ENCODE data around the gene ZFP90.

Gene ZFP90

GRCh38 chr16:68529931-68530701, 9.0 kb upstream of the ZFP90 start (continued):
- TF ChIP-seq, protein P1, sequence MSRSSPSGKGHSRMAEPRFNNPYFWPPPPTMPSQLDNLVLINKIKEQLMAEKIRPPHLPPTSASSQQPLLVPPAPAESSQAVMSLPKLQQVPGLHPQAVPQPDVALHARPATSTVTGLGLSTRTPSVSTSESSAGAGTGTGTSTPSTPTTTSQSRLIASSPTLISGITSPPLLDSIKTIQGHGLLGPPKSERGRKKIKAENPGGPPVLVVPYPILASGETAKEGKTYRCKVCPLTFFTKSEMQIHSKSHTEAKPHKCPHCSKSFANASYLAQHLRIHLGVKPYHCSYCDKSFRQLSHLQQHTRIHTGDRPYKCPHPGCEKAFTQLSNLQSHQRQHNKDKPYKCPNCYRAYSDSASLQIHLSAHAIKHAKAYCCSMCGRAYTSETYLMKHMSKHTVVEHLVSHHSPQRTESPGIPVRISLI (tag by site-specific recombination; IDR thresholded peaks at IDR 0.05): no peak
- TF ChIP-seq ZNF223 (tag by site-specific recombination; IDR thresholded peaks at IDR 0.05) (no peak), SP7 (tag by site-specific recombination; IDR thresholded peaks at IDR 0.05) (peak; percentile 33; the same call in 1 of the 2 replicates), ZNF426 (tag by site-specific recombination; IDR thresholded peaks at IDR 0.05) (no peak), ZFP69B (tag by site-specific recombination; IDR thresholded peaks at IDR 0.05) (no peak), ZNF146 (tag by site-specific recombination; IDR thresholded peaks at IDR 0.05) (no peak), ZNF175 (tag by site-specific recombination; IDR thresholded peaks at IDR 0.05) (no peak), ZNF549 (tag by site-specific recombination; IDR thresholded peaks at IDR 0.05) (no peak), ZNF157 (tag by site-specific recombination; IDR thresholded peaks at IDR 0.05) (no peak), YY2 (tag by site-specific recombination; IDR thresholded peaks at IDR 0.05) (peak; percentile 74), ZXDB (tag by site-specific recombination; IDR thresholded peaks at IDR 0.05) (peak; percentile 84), EGR2 (tag by site-specific recombination; IDR thresholded peaks at IDR 0.05; ENCODE audit: low read depth) (0 out of 2 replicates have a peak, but pooled peaks have one; percentile 16), ZNF391 (tag by site-specific recombination; IDR thresholded peaks at IDR 0.05; ENCODE audit: borderline replicate concordance, low read depth) (no peak), ZNF394 (tag by site-specific recombination; IDR thresholded peaks at IDR 0.05; ENCODE audit: borderline replicate concordance) (peak; percentile 27; the same call in 1 of the 2 replicates), ZNF830 (tag by site-specific recombination; IDR thresholded peaks at IDR 0.05; ENCODE audit: low read depth) (no peak), MYNN (tag by site-specific recombination; IDR thresholded peaks at IDR 0.05; ENCODE audit: borderline replicate concordance) (no peak), ZNF37A (tag by site-specific recombination; IDR thresholded peaks at IDR 0.05) (no peak), REST (tag by site-specific recombination; IDR thresholded peaks at IDR 0.05) (no peak), KLF16 (tag by site-specific recombination; IDR thresholded peaks at IDR 0.05) (0 out of 2 replicates have a peak, but pooled peaks have one; percentile 36), ZBTB17 (tag by site-specific recombination; IDR thresholded peaks at IDR 0.05) (peak; percentile 58; the same call in 1 of the 2 replicates), SP3 (tag by site-specific recombination; IDR thresholded peaks at IDR 0.05) (peak; percentile 54)
- TF ChIP-seq, protein P2, sequence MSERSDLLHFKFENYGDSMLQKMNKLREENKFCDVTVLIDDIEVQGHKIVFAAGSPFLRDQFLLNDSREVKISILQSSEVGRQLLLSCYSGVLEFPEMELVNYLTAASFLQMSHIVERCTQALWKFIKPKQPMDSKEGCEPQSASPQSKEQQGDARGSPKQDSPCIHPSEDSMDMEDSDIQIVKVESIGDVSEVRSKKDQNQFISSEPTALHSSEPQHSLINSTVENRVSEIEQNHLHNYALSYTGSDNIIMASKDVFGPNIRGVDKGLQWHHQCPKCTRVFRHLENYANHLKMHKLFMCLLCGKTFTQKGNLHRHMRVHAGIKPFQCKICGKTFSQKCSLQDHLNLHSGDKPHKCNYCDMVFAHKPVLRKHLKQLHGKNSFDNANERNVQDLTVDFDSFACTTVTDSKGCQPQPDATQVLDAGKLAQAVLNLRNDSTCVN (tag by site-specific recombination; optimal IDR thresholded peaks at IDR 0.05): peak; percentile 91
- TF ChIP-seq, protein P3, sequence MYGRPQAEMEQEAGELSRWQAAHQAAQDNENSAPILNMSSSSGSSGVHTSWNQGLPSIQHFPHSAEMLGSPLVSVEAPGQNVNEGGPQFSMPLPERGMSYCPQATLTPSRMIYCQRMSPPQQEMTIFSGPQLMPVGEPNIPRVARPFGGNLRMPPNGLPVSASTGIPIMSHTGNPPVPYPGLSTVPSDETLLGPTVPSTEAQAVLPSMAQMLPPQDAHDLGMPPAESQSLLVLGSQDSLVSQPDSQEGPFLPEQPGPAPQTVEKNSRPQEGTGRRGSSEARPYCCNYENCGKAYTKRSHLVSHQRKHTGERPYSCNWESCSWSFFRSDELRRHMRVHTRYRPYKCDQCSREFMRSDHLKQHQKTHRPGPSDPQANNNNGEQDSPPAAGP (tag by site-specific recombination; IDR thresholded peaks at IDR 0.05): peak; percentile 32; the same call in 1 of the 2 replicates
- TF ChIP-seq, protein P4, sequence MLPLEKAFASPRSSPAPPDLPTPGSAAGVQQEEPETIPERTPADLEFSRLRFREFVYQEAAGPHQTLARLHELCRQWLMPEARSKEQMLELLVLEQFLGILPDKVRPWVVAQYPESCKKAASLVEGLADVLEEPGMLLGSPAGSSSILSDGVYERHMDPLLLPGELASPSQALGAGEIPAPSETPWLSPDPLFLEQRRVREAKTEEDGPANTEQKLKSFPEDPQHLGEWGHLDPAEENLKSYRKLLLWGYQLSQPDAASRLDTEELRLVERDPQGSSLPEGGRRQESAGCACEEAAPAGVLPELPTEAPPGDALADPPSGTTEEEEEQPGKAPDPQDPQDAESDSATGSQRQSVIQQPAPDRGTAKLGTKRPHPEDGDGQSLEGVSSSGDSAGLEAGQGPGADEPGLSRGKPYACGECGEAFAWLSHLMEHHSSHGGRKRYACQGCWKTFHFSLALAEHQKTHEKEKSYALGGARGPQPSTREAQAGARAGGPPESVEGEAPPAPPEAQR (tag by site-specific recombination; IDR thresholded peaks at IDR 0.05): no peak

Measured in HEK293 (cell line).